Psoas muscle (tissue), 8 donors: ENCODE measurements around the gene SLC39A12. TPM values are rescaled to one million over a fixed set of nuclear protein-coding genes. Genes with fewer than 3 reads are reported as not detected.

Experiments used
- ATAC-seq, 4 donors: fragments of 200-7000 bp; cut with Tn5 transposase; one replicate each; pipeline ENCODE4 v1.9.1; 2020; ENCODE audit warnings: moderate library complexity in 3 of 4, mild to moderate bottlenecking in 2 of 4
- DNase-seq, 2 donors: peaks; one replicate each; pipeline ENCODE4 v3.0.0-alpha.2; 2020
- H3K27ac ChIP-seq: fragments of 200-600 bp; one replicate; pipeline ENCODE4 v1.8.0; 2022
- H3K27me3 ChIP-seq, 3 donors: fragments of 200-600 bp in 1 of 3; one replicate each; pipeline versions ENCODE4 v1.6.1 to v1.8.0; 2013 to 2022; ENCODE audit warnings: low read length in 2 of 3, mild to moderate bottlenecking in 2 of 3, moderate library complexity in 1 of 3; ENCODE audit not compliant: insufficient read depth in 3 of 3
- H3K36me3 ChIP-seq, 2 donors: fragments of 200-600 bp in 1 of 2; one replicate each; pipeline versions ENCODE4 v1.6.1 to v1.8.0; 2013 to 2022; ENCODE audit warnings: low read depth in 1 of 2, mild to moderate bottlenecking in 1 of 2, moderate library complexity in 1 of 2; ENCODE audit not compliant: insufficient read depth in 1 of 2
- H3K4me1 ChIP-seq: fragments of 200-600 bp; one replicate; pipeline ENCODE4 v1.8.0; 2022
- H3K4me3 ChIP-seq: fragments of 200-600 bp; one replicate; pipeline ENCODE4 v1.8.0; 2022; ENCODE audit warnings: mild to moderate bottlenecking
- H3K9me3 ChIP-seq: fragments of 200-600 bp; one replicate; pipeline ENCODE4 v1.8.0; 2022
- CTCF ChIP-seq: fragments of 200-600 bp; IDR thresholded peaks from one replicate; pipeline ENCODE4 v1.8.0; 2022; ENCODE audit warnings: antibody characterized with exemption
- WGBS, 3 donors: extraction: QIAGEN DNeasy Blood & Tissue Kit; methylation state at CpG; one replicate each; pipeline versions ENCODE4 v1.1.6 to v1.1.7; 2013; 5-methylcytosine and 5-hydroxymethylcytosine counted together
- intact Hi-C, 2 donors: fragments of 100-400 bp; cut with DNase I; formaldehyde crosslinking; loops; one replicate each; pipeline versions ENCODE4 v1.11.0 to v1.14.2; 2022
- polyA plus RNA-seq, 3 donors: library from polyadenylated mRNA; stranded (reverse); fragments of 200-250 nt; gene quantifications; one replicate each; pipeline ENCODE4 v1.2.3, GENCODE V29; 2013
- total RNA-seq, 4 donors: library from RNA; stranded (reverse); fragmentation: NEBNext Ultra II Directional in 2 of 4; extraction: Animal tissue kit (Norgen Biotek cat#: 25700) in 2 of 4; gene quantifications; one replicate each; pipeline versions ENCODE4 v1.2.1 to v1.2.4, GENCODE V29; 2021 to 2023
- donor health status: healthy with polysubstance abuse.
- donor health status: DM: no; HTN: no; CAD: no; lungs with moderate emphysema.
- donor health status: Bipolar disorder and iron deficiency.
- donor health status: healthy.
- donor health status: DM: yes; HTN: yes; CAD: no.
- donor health status: DM: no; HTN: no; CAD: no.
- donor health status: DM: no; HTN: no; CAD: no.
- donor health status: DM: yes; HTN: yes; CAD: no.

The SLC39A12 gene
- total and polyA plus RNA-seq, 7 donors: 0.01 TPM; not detected in 6

GRCh38 chr10:18044976-18045720 is 93.4 kb downstream of the SLC39A12 start:
- no peak for TF ChIP-seq CTCF
- H3K27me3 ChIP-seq: no peaks in the 10 kb centered on the region
- intact Hi-C loops: no loop called here
- no peaks in the 10 kb centered on the region for H3K4me1 ChIP-seq
- 61 to 68% (median 66%) methylated on average over 8 of the region's 8 CpGs for WGBS, 3 donors
- no peak for ATAC-seq
- no peaks in the 10 kb centered on the region for H3K36me3 ChIP-seq
- H3K27ac ChIP-seq: no peak overlapping the region
- H3K4me3 ChIP-seq: no peak overlapping the region
- no peak for DNase-seq
- H3K9me3 ChIP-seq: no peaks in the 10 kb centered on the region

- Histone ChIP-seq H3K27ac (no peak overlapping the region), H3K4me1 (no peaks in the 10 kb centered on the region), H3K4me3 (no peak overlapping the region), H3K36me3 (no peaks in the 10 kb centered on the region), H3K27me3 (no peaks in the 10 kb centered on the region), H3K9me3 (peaks cover 10% of the 10 kb centered on the region)
- intact Hi-C loops: no loop called here
- no peak for TF ChIP-seq CTCF
- ATAC-seq (no peak), DNase-seq (no peak)
- 45 to 58% (median 48%) methylated on average over 1 of the region's 1 CpG for WGBS, 3 donors
These were observed 104.9 kb downstream of the SLC39A12 start for GRCh38 chr10:18056583-18056982.

DNA sequence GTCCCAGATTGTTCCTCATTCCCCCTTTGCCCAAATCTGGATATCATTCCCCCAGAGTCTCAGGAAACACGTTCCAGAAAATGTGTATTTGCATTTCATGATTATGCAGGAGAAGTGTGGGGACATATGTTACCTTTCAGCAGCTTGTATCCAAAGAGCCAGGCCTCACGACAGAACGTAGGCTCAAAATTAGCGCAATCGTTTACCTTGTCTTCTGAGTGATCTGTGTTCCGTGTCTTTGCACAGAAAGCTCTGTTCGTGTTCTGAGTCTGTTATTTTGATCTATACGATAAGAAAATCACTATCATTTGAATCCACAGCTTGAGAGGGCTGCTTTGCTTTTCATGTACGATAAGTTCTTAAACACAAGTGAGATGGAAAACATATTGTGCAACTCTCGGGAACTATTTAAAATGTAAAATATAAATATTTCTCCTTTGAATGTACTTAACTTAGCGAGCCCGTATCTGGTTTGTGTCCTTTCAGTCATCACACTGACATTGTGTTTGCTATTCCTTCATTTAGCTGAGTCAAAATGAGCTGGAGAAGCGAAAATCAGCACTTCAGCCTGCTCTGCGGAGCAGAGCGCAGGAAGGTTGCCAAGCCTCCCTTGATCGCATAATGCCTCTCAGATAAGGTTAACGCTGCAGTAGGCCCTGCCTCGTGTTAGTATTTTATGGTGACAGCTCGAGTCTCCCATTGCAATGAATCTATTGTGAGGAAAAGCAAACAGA is 108.3 kb downstream of the SLC39A12 start:
- no peak for ATAC-seq
- peaks cover 6% of the 10 kb centered on the region for H3K9me3 ChIP-seq
- DNase-seq: no peak
- no peaks in the 10 kb centered on the region for H3K27me3 ChIP-seq
- 75 to 82% (median 80%) methylated on average over 19 of the region's 19 CpGs for WGBS, 3 donors
- no peak overlapping the region for H3K27ac ChIP-seq
- H3K4me3 ChIP-seq: no peak overlapping the region
- no peaks in the 10 kb centered on the region for H3K36me3 ChIP-seq
- no peaks in the 10 kb centered on the region for H3K4me1 ChIP-seq
- intact Hi-C loops: no loop called here
- TF ChIP-seq CTCF: no peak

GRCh38 chr10:18066947-18067346 is 115.2 kb downstream of the SLC39A12 start:
- H3K27ac ChIP-seq: no peak overlapping the region
- no peaks in the 10 kb centered on the region for H3K9me3 ChIP-seq
- H3K27me3 ChIP-seq: no peaks in the 10 kb centered on the region
- ATAC-seq (no peak), DNase-seq (no peak)
- WGBS, 3 donors: 85 to 89% (median 86%) methylated on average over 4 of the region's 4 CpGs
- H3K36me3 ChIP-seq: no peaks in the 10 kb centered on the region
- no peak overlapping the region for H3K4me3 ChIP-seq
- intact Hi-C loops: no loop called here
- TF ChIP-seq CTCF: no peak
- H3K4me1 ChIP-seq: no peaks in the 10 kb centered on the region
